ENCODE data around the gene ALG12.

- no peak for TF ChIP-seq CTCF (conservative IDR thresholded peaks at IDR 0.05; ENCODE audit: low read depth in 2 of 2)
- TF ChIP-seq EZH2 (IDR thresholded peaks at IDR 0.05; ENCODE audit: low read depth, unreplicated experiment) = no peak
- no peak for TF ChIP-seq EZH2phosphoT487 (IDR thresholded peaks at IDR 0.05; ENCODE audit: unreplicated experiment)
- TF ChIP-seq NANOG (IDR thresholded peaks at IDR 0.05; ENCODE audit: borderline replicate concordance) = no peak
- no peak for TF ChIP-seq REST (IDR thresholded peaks at IDR 0.05; ENCODE audit: unreplicated experiment)
- TF ChIP-seq ZNF331 (CRISPR knock-in tag; IDR thresholded peaks at IDR 0.05; ENCODE audit: low read depth) = no peak
- TF ChIP-seq POLR2AphosphoS5 (IDR thresholded peaks at IDR 0.05; ENCODE audit: low read depth) = no peak
- TF ChIP-seq ZNF462 (CRISPR knock-in tag; IDR thresholded peaks at IDR 0.05) = no peak
- no peak for TF ChIP-seq CREB1 (CRISPR knock-in tag; IDR thresholded peaks at IDR 0.05; ENCODE audit: low read depth)
- TF ChIP-seq JUNB (IDR thresholded peaks at IDR 0.05; ENCODE audit: unreplicated experiment) = no peak
- TF ChIP-seq STAT1 (IDR thresholded peaks at IDR 0.05; ENCODE audit: unreplicated experiment) = no peak
Observed at GRCh38 chr22:49921508-49922278, 3.5 kb upstream of the ALG12 start.

Data from GM23338 (cell line).